VCaP (cell line): ENCODE results near the gene MRPL37.

Experiments used
- H3K27ac ChIP-seq: fragments of 450-650 bp; 2 replicates; pipeline ENCODE4 v1.5.1; 2017
- CTCF ChIP-seq: fragments of 450-650 bp; conservative IDR thresholded peaks from 2 replicates; pipeline ENCODE4 v1.5.1; 2017; ENCODE audit warnings: mild to moderate bottlenecking, moderate library complexity

MRPL37 gene

GRCh38 chr1:54239035-54239383, 39.0 kb downstream of the MRPL37 start:
- TF ChIP-seq CTCF: no peak

GRCh38 chr1:54239631-54240031, 39.7 kb downstream of the MRPL37 start:
- H3K27ac ChIP-seq: no peak overlapping the region

More at GRCh38 chr1:54239035-54239383, 39.0 kb downstream of the MRPL37 start:
- H3K27ac ChIP-seq: no peak overlapping the region

GRCh38 chr1:54240741-54241335, 40.9 kb downstream of the MRPL37 start:
- no peak overlapping the region for H3K27ac ChIP-seq
- no peak for TF ChIP-seq CTCF

More at GRCh38 chr1:54239631-54240031, 39.7 kb downstream of the MRPL37 start:
- TF ChIP-seq CTCF: no peak

- no peak for TF ChIP-seq CTCF
- no peak overlapping the region for H3K27ac ChIP-seq
Observed at GRCh38 chr1:54241364-54241763, 41.4 kb downstream of the MRPL37 start.

GRCh38 chr1:54243022-54243421, 43.1 kb downstream of the MRPL37 start:
- no peak for TF ChIP-seq CTCF
- no peak overlapping the region for H3K27ac ChIP-seq

GRCh38 chr1:54244655-54245054, 44.7 kb downstream of the MRPL37 start:
- TF ChIP-seq CTCF: no peak
- no peak overlapping the region for H3K27ac ChIP-seq

- no peak overlapping the region for H3K27ac ChIP-seq
- TF ChIP-seq CTCF: no peak
Observed at GRCh38 chr1:54245501-54245900, 45.5 kb downstream of the MRPL37 start.
